HCT116 (cell line): ENCODE measurements around the gene BACH1. TPM values are rescaled to one million over a fixed set of nuclear protein-coding genes. Genes with fewer than 3 reads are reported as not detected.

ENCODE experiments used
- ATAC-seq: fragments of 200-7000 bp; cut with Tn5 transposase; 2 replicates; pipeline ENCODE4 v1.9.1; 2020; ENCODE audit warnings: mild to moderate bottlenecking, moderate library complexity
- BruUV-seq: library from RNA; stranded (reverse); fragments of 400-500 nt; replicated peaks from 2 replicates; lab custom pipeline; 2021; lab: Mats Ljungman, UMichigan
- CTCF ChIA-PET: fragments of 300-600 bp; sonication (Branson Sonifier 250); formaldehyde crosslinking; loops from one replicate; lab custom pipeline; 2021; ENCODE audit warnings: antibody characterized with exemption; lab: Charles Lee
- POLR2A ChIA-PET: fragments of 300-600, 350-600 bp; sonication (Branson Sonifier 250); formaldehyde crosslinking; loops from one replicate; lab custom pipeline; 2021; ENCODE audit warnings: antibody characterized with exemption; lab: Charles Lee
- RAD21 ChIA-PET, 2 experiments: fragments of 300-600 bp; sonication (Branson Sonifier 250); formaldehyde crosslinking; loops; one replicate each; lab custom pipeline; 2023; ENCODE audit warnings: low total read pairs in 2 of 2; ENCODE audit not compliant: uncharacterized antibody in 2 of 2, unreplicated experiment in 2 of 2, low non-redundant PET in 1 of 2; lab: Charles Lee
- DNase-seq: peaks from one replicate; pipeline ENCODE4 v3.0.0-alpha.2; 2010; ENCODE audit warnings: low read depth, low spot score
- H2AFZ ChIP-seq: fragments of 200-600 bp; shearing (Covaris generic), sonication (generic); 2 replicates; pipeline ENCODE4 v1.6.1; 2017; ENCODE audit warnings: low read depth, mixed run types, mixed read lengths, antibody characterized with exemption, low read length; ENCODE audit not compliant: poor library complexity, severe bottlenecking
- H3K27ac ChIP-seq: 2 replicates; pipeline ENCODE4 v1.5.1; 2012; ENCODE audit warnings: low read depth, low read length
- H3K27me3 ChIP-seq: fragments of 200-600 bp; sonication (generic); 2 replicates; pipeline ENCODE4 v1.6.1; 2016; ENCODE audit warnings: mixed run types, low read length, mixed read lengths; ENCODE audit not compliant: insufficient read depth
- H3K36me3 ChIP-seq, 2 experiments: fragments of 200-500 bp in 1 of 2; fragments of 200-600 bp in 1 of 2; sonication (Bioruptor generic) in 1 of 2; sonication (generic) in 1 of 2; 2 replicates each; pipeline versions ENCODE4 v1.5.1 to v1.6.1; 2014 to 2016; ENCODE audit warnings: low read length in 2 of 2, inconsistent platforms in 1 of 2, mixed read lengths in 1 of 2, mixed run types in 1 of 2; ENCODE audit not compliant: insufficient read depth in 2 of 2, control insufficient read depth in 1 of 2
- H3K4me1 ChIP-seq, 2 experiments: fragments of 200-600 bp in 1 of 2; sonication (generic) in 1 of 2; 2 replicates each; pipeline versions ENCODE4 v1.5.1 to v1.6.1; 2012 to 2017; ENCODE audit warnings: low read length in 2 of 2, inconsistent platforms in 1 of 2, mild to moderate bottlenecking in 1 of 2, mixed read lengths in 1 of 2, mixed run types in 1 of 2, moderate library complexity in 1 of 2; ENCODE audit not compliant: insufficient read depth in 2 of 2, control insufficient read depth in 1 of 2
- H3K4me2 ChIP-seq: fragments of 200-600 bp; sonication (generic); 2 replicates; pipeline ENCODE4 v1.6.1; 2017; ENCODE audit warnings: mixed run types, low read length, mixed read lengths
- H3K4me3 ChIP-seq, 2 experiments: fragments of 200-600 bp in 1 of 2; sonication (generic) in 1 of 2; replicated peaks in 1 of 2; 2 replicates each; pipeline ENCODE4 v1.5.1; 2011 to 2016; ENCODE audit warnings: low read length in 2 of 2, control low read depth in 1 of 2, low read depth in 1 of 2, mild to moderate bottlenecking in 1 of 2, mixed read lengths in 1 of 2, mixed run types in 1 of 2
- H3K79me2 ChIP-seq: fragments of 200-600 bp; sonication (generic); 2 replicates; pipeline ENCODE4 v1.6.1; 2017; ENCODE audit warnings: mild to moderate bottlenecking, mixed run types, low read length, moderate library complexity, mixed read lengths; ENCODE audit not compliant: insufficient read depth
- H3K9ac ChIP-seq: fragments of 200-600 bp; sonication (generic); 2 replicates; pipeline ENCODE4 v1.6.1; 2016; ENCODE audit warnings: low read length, mixed read lengths
- H3K9me2 ChIP-seq: fragments of 200-600 bp; sonication (generic), shearing (Covaris generic); 2 replicates; pipeline ENCODE4 v1.6.1; 2017; ENCODE audit warnings: mixed run types, mild to moderate bottlenecking, moderate library complexity; ENCODE audit not compliant: insufficient read depth
- H3K9me3 ChIP-seq, 2 experiments: fragments of 200-500 bp in 1 of 2; fragments of 200-600 bp in 1 of 2; sonication (Bioruptor generic) in 1 of 2; sonication (generic) in 1 of 2; 2 replicates each; pipeline ENCODE4 v1.6.1; 2014 to 2017; ENCODE audit warnings: low read length in 2 of 2, mixed read lengths in 2 of 2, inconsistent platforms in 1 of 2, low read depth in 1 of 2, mild to moderate bottlenecking in 1 of 2, mixed run types in 1 of 2, moderate library complexity in 1 of 2; ENCODE audit not compliant: control insufficient read depth in 1 of 2, insufficient read depth in 1 of 2
- H4K20me1 ChIP-seq: fragments of 200-600 bp; sonication (generic), shearing (Covaris generic); 2 replicates; pipeline ENCODE4 v1.6.1; 2017; ENCODE audit warnings: mixed run types, mild to moderate bottlenecking, moderate library complexity; ENCODE audit not compliant: insufficient read depth
- ELF1 ChIP-seq: IDR thresholded peaks from 2 replicates; pipeline ENCODE4 v1.6.1; 2012; ENCODE audit warnings: low read depth, borderline replicate concordance
- EZH2phosphoT487 ChIP-seq: fragments of 200-600 bp; IDR thresholded peaks from 2 replicates; pipeline ENCODE4 v1.6.1; 2018; ENCODE audit warnings: antibody characterized with exemption, borderline replicate concordance
- JUND ChIP-seq: IDR thresholded peaks from 2 replicates; pipeline ENCODE4 v1.6.1; 2012
- SIN3A ChIP-seq: IDR thresholded peaks from 2 replicates; pipeline ENCODE4 v1.6.1; 2012; ENCODE audit warnings: low read depth
- intact Hi-C: fragments of 100-400 bp; cut with micrococcal nuclease; formaldehyde crosslinking; loops from 2 replicates; pipeline ENCODE4 v1.10.0; 2022
- total RNA-seq: library from RNA; stranded (reverse); gene quantifications from one replicate; pipeline ENCODE4 v1.2.1, GENCODE V29; 2021; ENCODE audit not compliant: unreplicated experiment
- TF ChIP-seq, protein P1 (sequence below): IDR thresholded peaks from 2 replicates; pipeline ENCODE4 v1.6.1; 2012
- TF ChIP-seq, protein P2 (sequence below): IDR thresholded peaks from 2 replicates; pipeline ENCODE4 v1.6.1; 2012; ENCODE audit warnings: low read depth

The BACH1 gene
- total RNA-seq, 1 experiment from 2014 or later, result 28.4 TPM

DNA sequence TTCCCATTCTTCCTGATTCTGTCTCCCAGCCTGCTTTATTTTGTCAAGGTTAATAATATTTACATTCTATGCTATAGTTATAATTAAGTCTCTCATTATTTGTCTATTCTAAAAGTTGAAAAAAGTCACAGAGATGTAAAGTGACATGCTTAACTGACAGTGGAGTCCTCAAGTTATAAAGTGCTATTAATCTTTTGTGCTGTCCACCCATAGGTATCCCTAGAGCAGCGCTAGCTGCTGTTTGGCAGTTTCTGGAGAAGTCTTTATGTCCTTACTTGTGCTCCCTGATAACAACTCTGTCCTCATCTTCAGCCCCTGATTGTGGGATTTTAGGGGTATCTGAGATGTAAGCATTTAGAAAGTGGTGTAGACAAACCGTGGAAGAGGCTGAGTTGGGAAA, 13.1 kb downstream of the BACH1 start:
- Histone ChIP-seq H3K4me1 (peaks cover 0 to 3% of the 10 kb centered on the region in 2 experiments; a peak in 1 of 4 replicates), H3K36me3 (no peaks in the 10 kb centered on the region), H3K9me2 (no peaks in the 10 kb centered on the region), H3K4me3 (no peak overlapping the region), H3K27ac (no peak overlapping the region), H3K9me3 (no peaks in the 10 kb centered on the region), H4K20me1 (no peaks in the 10 kb centered on the region), H3K4me2 (no peak overlapping the region), H3K27me3 (no peaks in the 10 kb centered on the region), H2AFZ (no peak overlapping the region), H3K9ac (no peak overlapping the region), H3K79me2 (peaks cover 99% of the 10 kb centered on the region)
- no peak for DNase-seq
- ChIA-PET RAD21 (no interaction called here), POLR2A (interaction anchor here (3.2 kb wide), 1 partner anchor 12 kb away, joined by 12 read pairs; the partner anchor contains the start of gene BACH1), CTCF (no interaction called here)
- BruUV-seq, result no TSS peak
- intact Hi-C loops, result no loop called here
- TF ChIP-seq JUND (no peak), SIN3A (no peak), EZH2phosphoT487 (no peak), ELF1 (no peak)
- TF ChIP-seq, protein P1, sequence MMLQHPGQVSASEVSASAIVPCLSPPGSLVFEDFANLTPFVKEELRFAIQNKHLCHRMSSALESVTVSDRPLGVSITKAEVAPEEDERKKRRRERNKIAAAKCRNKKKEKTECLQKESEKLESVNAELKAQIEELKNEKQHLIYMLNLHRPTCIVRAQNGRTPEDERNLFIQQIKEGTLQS, result no peak
- TF ChIP-seq, protein P2, sequence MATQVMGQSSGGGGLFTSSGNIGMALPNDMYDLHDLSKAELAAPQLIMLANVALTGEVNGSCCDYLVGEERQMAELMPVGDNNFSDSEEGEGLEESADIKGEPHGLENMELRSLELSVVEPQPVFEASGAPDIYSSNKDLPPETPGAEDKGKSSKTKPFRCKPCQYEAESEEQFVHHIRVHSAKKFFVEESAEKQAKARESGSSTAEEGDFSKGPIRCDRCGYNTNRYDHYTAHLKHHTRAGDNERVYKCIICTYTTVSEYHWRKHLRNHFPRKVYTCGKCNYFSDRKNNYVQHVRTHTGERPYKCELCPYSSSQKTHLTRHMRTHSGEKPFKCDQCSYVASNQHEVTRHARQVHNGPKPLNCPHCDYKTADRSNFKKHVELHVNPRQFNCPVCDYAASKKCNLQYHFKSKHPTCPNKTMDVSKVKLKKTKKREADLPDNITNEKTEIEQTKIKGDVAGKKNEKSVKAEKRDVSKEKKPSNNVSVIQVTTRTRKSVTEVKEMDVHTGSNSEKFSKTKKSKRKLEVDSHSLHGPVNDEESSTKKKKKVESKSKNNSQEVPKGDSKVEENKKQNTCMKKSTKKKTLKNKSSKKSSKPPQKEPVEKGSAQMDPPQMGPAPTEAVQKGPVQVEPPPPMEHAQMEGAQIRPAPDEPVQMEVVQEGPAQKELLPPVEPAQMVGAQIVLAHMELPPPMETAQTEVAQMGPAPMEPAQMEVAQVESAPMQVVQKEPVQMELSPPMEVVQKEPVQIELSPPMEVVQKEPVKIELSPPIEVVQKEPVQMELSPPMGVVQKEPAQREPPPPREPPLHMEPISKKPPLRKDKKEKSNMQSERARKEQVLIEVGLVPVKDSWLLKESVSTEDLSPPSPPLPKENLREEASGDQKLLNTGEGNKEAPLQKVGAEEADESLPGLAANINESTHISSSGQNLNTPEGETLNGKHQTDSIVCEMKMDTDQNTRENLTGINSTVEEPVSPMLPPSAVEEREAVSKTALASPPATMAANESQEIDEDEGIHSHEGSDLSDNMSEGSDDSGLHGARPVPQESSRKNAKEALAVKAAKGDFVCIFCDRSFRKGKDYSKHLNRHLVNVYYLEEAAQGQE, result no peak
- ATAC-seq, result no peak
